CD14-positive monocyte (primary cell): Measurements from ENCODE around the gene SPEM2. TPM values are rescaled to one million over a fixed set of nuclear protein-coding genes. Genes with fewer than 3 reads are reported as not detected.

Experiments used
- DNase-seq, 3 donors: peaks; one replicate each; pipeline ENCODE4 v3.0.0-alpha.2; 2011 to 2022
- H2AFZ ChIP-seq: 2 replicates; pipeline ENCODE4 v1.6.0; 2012; ENCODE audit warnings: mild to moderate bottlenecking, low read depth, low read length, inconsistent platforms; ENCODE audit not compliant: insufficient read depth, poor library complexity, severe bottlenecking
- H3K27ac ChIP-seq, 2 donors: 1 replicate in 1 of 2; 2 replicates in 1 of 2; pipeline ENCODE4 v1.5.1; 2012 to 2013; ENCODE audit warnings: low read length in 2 of 2, control low read depth in 1 of 2, inconsistent platforms in 1 of 2, low read depth in 1 of 2, mild to moderate bottlenecking in 1 of 2
- H3K27me3 ChIP-seq, 2 donors: one replicate each; pipeline versions ENCODE4 v1.6.0 to v1.6.1; 2011 to 2013; ENCODE audit warnings: low read length in 2 of 2; ENCODE audit not compliant: control insufficient read depth in 2 of 2, insufficient read depth in 2 of 2
- H3K36me3 ChIP-seq, 2 donors: replicated peaks in 1 of 2; 1 replicate in 1 of 2; 2 replicates in 1 of 2; pipeline versions ENCODE4 v1.5.1 to v1.6.1; 2012 to 2013; ENCODE audit warnings: low read length in 2 of 2, control low read depth in 1 of 2, inconsistent platforms in 1 of 2, mild to moderate bottlenecking in 1 of 2; ENCODE audit not compliant: insufficient read depth in 2 of 2, control insufficient read depth in 1 of 2
- H3K4me1 ChIP-seq, 2 donors: 1 replicate in 1 of 2; 2 replicates in 1 of 2; pipeline versions ENCODE4 v1.5.1 to v1.6.1; 2012 to 2013; ENCODE audit warnings: low read length in 2 of 2, control low read depth in 1 of 2, inconsistent platforms in 1 of 2, mild to moderate bottlenecking in 1 of 2, moderate library complexity in 1 of 2; ENCODE audit not compliant: insufficient read depth in 2 of 2, control insufficient read depth in 1 of 2
- H3K4me2 ChIP-seq: replicated peaks from 2 replicates; pipeline ENCODE3; 2012; ENCODE audit warnings: low read length, moderate library complexity, mild to moderate bottlenecking; ENCODE audit not compliant: poor library complexity, severe bottlenecking; ENCODE audit errors: extremely low read depth
- H3K4me3 ChIP-seq, 3 experiments: fragments of 200-600 bp in 1 of 3; sonication (generic) in 1 of 3; replicated peaks in 1 of 3; 1 replicate in 2 of 3; 2 replicates in 1 of 3; pipeline ENCODE4 v1.5.1; 2011 to 2013; ENCODE audit warnings: low read length in 3 of 3, mild to moderate bottlenecking in 3 of 3, control low read depth in 2 of 3, low read depth in 2 of 3, inconsistent platforms in 1 of 3, moderate library complexity in 1 of 3
- H3K79me2 ChIP-seq: 2 replicates; pipeline ENCODE4 v1.6.0; 2012; ENCODE audit warnings: mild to moderate bottlenecking, control low read depth, inconsistent platforms, low read length, moderate library complexity; ENCODE audit not compliant: insufficient read depth
- H3K9ac ChIP-seq: 2 replicates; pipeline ENCODE4 v1.6.0; 2017; ENCODE audit warnings: low read length, mild to moderate bottlenecking; ENCODE audit not compliant: insufficient read depth, poor library complexity, severe bottlenecking
- H3K9me3 ChIP-seq, 2 donors: replicated peaks in 1 of 2; 1 replicate in 1 of 2; 2 replicates in 1 of 2; pipeline versions ENCODE4 v1.5.1 to v1.6.1; 2012 to 2013; ENCODE audit warnings: low read length in 2 of 2, control low read depth in 1 of 2; ENCODE audit not compliant: control insufficient read depth in 1 of 2, insufficient read depth in 1 of 2
- H4K20me1 ChIP-seq: 2 replicates; pipeline ENCODE4 v1.6.0; 2012; ENCODE audit warnings: mild to moderate bottlenecking, low read length, control low read depth, moderate library complexity; ENCODE audit not compliant: insufficient read depth
- H3K27ac Mint-ChIP-seq, 7 donors: one replicate each; pipeline ENCODE4 v1.8.0; 2020; ENCODE audit warnings: mild to moderate bottlenecking in 7 of 7, mixed read lengths in 7 of 7, moderate library complexity in 6 of 7, inconsistent platforms in 2 of 7
- H3K27me3 Mint-ChIP-seq, 3 donors: one replicate each; pipeline ENCODE4 v1.8.0; 2021 to 2022; ENCODE audit warnings: low read depth in 3 of 3, mild to moderate bottlenecking in 3 of 3, mixed read lengths in 3 of 3, moderate library complexity in 3 of 3, inconsistent platforms in 1 of 3
- H3K36me3 Mint-ChIP-seq, 2 donors: one replicate each; pipeline ENCODE4 v1.8.0; 2020; ENCODE audit warnings: mixed read lengths in 2 of 2, inconsistent platforms in 1 of 2, mild to moderate bottlenecking in 1 of 2
- H3K4me1 Mint-ChIP-seq: one replicate; pipeline ENCODE4 v1.8.0; 2020; ENCODE audit warnings: mild to moderate bottlenecking, mixed read lengths
- H3K4me3 Mint-ChIP-seq, 2 donors: one replicate each; pipeline ENCODE4 v1.8.0; 2020; ENCODE audit warnings: mild to moderate bottlenecking in 2 of 2, mixed read lengths in 2 of 2, moderate library complexity in 1 of 2
- H3K9me3 Mint-ChIP-seq, 7 donors: one replicate each; pipeline ENCODE4 v1.8.0; 2020 to 2022; ENCODE audit warnings: mixed read lengths in 7 of 7, mild to moderate bottlenecking in 6 of 7, moderate library complexity in 6 of 7, inconsistent platforms in 2 of 7
- CTCF ChIP-seq: fragments of 200-600 bp; IDR thresholded peaks from one replicate; pipeline ENCODE4 v1.8.0; 2022; ENCODE audit warnings: antibody characterized with exemption, mild to moderate bottlenecking
- WGBS: methylation state at CpG from one replicate; pipeline ENCODE4 v1.1.5; 2013; ENCODE audit warnings: missing lambda C conversion rate; ENCODE audit not compliant: insufficient coverage; 5-methylcytosine and 5-hydroxymethylcytosine counted together
- intact Hi-C, 2 donors: fragments of 100-400 bp; cut with micrococcal nuclease; formaldehyde crosslinking; loops; one replicate each; pipeline versions ENCODE4 v1.15.0 to v1.15.1; 2023
- polyA plus RNA-seq, 3 donors: library from polyadenylated mRNA; depleted of rRNA in 1 of 3; unstranded in 2 of 3; stranded (reverse) in 1 of 3; fragments of 300-500 nt in 2 of 3; fragments of >200 nt in 1 of 3; fragmentation: Illumina TruSeq in 2 of 3; gene quantifications; 1 replicate in 2 of 3; 2 replicates in 1 of 3; pipeline ENCODE4 v1.2.3, GENCODE V29; 2012 to 2021

The SPEM2 gene
- polyA plus RNA-seq, 3 donors, result not detected

DNA sequence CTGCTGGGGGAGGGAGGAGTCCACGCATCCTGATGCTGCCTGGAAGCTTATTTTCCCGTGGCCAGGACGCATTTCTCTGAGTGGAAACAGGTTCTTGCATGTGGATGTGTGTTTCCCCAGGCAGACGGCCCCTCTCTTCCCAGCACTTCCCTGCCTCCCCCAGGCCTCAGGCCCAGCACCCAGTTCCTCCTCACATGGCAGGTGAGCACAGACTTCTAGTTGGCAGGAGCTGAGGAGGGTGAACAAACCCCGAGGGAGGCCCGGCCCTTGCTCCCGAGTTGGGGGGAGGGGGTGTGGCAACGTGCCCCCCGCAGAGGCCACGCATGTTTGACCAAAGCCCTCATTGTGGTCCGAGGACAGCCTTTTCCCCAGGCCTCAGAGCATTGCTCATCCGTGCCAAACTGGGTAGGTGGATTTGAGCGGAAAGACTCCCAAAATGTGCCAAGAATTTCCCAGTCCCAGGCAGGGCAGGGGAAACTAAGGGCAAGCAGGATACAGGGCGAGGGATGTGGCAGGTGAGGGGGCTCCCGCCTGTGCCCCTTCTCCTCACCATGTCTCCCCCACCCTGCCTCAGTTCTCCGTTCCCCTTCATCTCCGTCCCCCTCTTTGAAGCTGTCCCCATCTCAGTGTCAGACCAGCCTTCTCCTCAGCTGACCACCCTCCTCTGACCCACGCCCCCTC, 6.8 kb upstream of the SPEM2 start:
- 92% methylated on average over 8 of the region's 18 CpGs for WGBS
- H2AFZ ChIP-seq, result no peak overlapping the region

More for the DNA sequence above, 6.8 kb upstream of the SPEM2 start:
- no peaks in the 10 kb centered on the region for H3K4me1 Mint-ChIP-seq
- Histone ChIP-seq H3K4me3 (no peak overlapping the region), H3K9me3 (no peaks in the 10 kb centered on the region), H3K27me3 (no peaks in the 10 kb centered on the region), H3K79me2 (no peaks in the 10 kb centered on the region), H3K36me3 (no peaks in the 10 kb centered on the region), H3K4me2 (no peak overlapping the region), H4K20me1 (no peaks in the 10 kb centered on the region), H3K27ac (no peak overlapping the region), H3K9ac (no peak overlapping the region), H3K4me1 (no peaks in the 10 kb centered on the region)
- H3K27me3 Mint-ChIP-seq, result peaks cover 0 to 8% (median 6%) of the 10 kb centered on the region in 3 donors
- no peak for TF ChIP-seq CTCF
- no peak overlapping the region for H3K4me3 Mint-ChIP-seq
- H3K9me3 Mint-ChIP-seq, result no peaks in the 10 kb centered on the region
- DNase-seq, result no peak
- no peaks in the 10 kb centered on the region for H3K36me3 Mint-ChIP-seq
- intact Hi-C loops, result no loop called here
- H3K27ac Mint-ChIP-seq, result peak overlapping the region in 2 of 7 donors; percentile 33 to 82
